Parathyroid adenoma (tissue), 2 donors: Measurements from ENCODE around the gene FMNL3.

Experiments used
- H2AFZ ChIP-seq: fragments of 300-600 bp; sonication (generic); one replicate; pipeline ENCODE4 v1.7.0; 2017; ENCODE audit warnings: antibody characterized with exemption, mild to moderate bottlenecking
- H3K27ac ChIP-seq: fragments of 300-600 bp; sonication (generic); one replicate; pipeline ENCODE4 v1.7.0; 2017
- H3K27me3 ChIP-seq: fragments of 300-600 bp; sonication (generic); one replicate; pipeline ENCODE4 v1.7.0; 2017; ENCODE audit warnings: low read length; ENCODE audit not compliant: control insufficient read depth, insufficient read depth
- H3K36me3 ChIP-seq: fragments of 300-600 bp; sonication (generic); one replicate; pipeline ENCODE4 v1.7.0; 2017; ENCODE audit warnings: low read length; ENCODE audit not compliant: control insufficient read depth, insufficient read depth
- H3K4me1 ChIP-seq: fragments of 300-600 bp; sonication (generic); one replicate; pipeline ENCODE4 v1.7.0; 2017; ENCODE audit warnings: control low read depth
- H3K4me2 ChIP-seq: fragments of 300-600 bp; sonication (generic); one replicate; pipeline ENCODE4 v1.7.0; 2017; ENCODE audit warnings: low read length
- H3K4me3 ChIP-seq: fragments of 300-600 bp; sonication (generic); one replicate; pipeline ENCODE4 v1.7.0; 2017; ENCODE audit warnings: low read depth, low read length
- H3K79me2 ChIP-seq: fragments of 300-600 bp; sonication (generic); one replicate; pipeline ENCODE4 v1.7.0; 2017; ENCODE audit warnings: control low read depth
- H3K9ac ChIP-seq: fragments of 300-600 bp; sonication (generic); one replicate; pipeline ENCODE4 v1.7.0; 2017; ENCODE audit warnings: mild to moderate bottlenecking
- H3K9me3 ChIP-seq: fragments of 300-600 bp; sonication (generic); one replicate; pipeline ENCODE4 v1.7.0; 2017; ENCODE audit warnings: low read length; ENCODE audit not compliant: control insufficient read depth
- CTCF ChIP-seq: fragments of 300-600 bp; sonication (generic); IDR thresholded peaks from one replicate; pipeline ENCODE4 v1.7.0; 2017; ENCODE audit warnings: antibody characterized with exemption, mild to moderate bottlenecking
- donor health status: primary hyperparathyroidism.

FMNL3 gene

DNA sequence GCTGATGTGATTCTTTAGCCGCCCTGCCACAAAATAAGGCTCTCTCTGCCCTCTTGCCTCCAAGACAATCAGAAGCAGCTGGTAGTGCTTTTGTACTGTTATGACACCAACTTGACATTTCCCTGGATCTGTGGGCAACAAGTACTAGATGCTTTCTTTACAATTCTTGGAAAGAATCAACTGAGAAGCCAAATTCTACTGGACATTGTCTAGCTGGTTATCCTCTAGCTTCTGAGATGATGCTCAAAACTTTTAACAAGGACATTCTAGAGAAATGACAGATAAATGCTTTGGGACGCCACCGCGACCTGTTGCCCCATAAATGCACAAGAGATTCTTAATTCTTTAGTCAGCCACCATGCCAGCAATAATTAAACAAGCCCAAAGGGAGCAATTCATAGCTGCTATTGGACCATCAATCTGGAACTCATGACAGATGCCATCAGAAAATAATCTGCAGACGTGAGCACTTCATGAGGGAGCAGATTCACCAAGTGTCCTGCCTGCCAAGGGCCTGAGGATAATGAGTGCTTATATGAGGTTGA is 22.8 kb downstream of the FMNL3 start:
- H3K9ac ChIP-seq, result no peak overlapping the region

DNA sequence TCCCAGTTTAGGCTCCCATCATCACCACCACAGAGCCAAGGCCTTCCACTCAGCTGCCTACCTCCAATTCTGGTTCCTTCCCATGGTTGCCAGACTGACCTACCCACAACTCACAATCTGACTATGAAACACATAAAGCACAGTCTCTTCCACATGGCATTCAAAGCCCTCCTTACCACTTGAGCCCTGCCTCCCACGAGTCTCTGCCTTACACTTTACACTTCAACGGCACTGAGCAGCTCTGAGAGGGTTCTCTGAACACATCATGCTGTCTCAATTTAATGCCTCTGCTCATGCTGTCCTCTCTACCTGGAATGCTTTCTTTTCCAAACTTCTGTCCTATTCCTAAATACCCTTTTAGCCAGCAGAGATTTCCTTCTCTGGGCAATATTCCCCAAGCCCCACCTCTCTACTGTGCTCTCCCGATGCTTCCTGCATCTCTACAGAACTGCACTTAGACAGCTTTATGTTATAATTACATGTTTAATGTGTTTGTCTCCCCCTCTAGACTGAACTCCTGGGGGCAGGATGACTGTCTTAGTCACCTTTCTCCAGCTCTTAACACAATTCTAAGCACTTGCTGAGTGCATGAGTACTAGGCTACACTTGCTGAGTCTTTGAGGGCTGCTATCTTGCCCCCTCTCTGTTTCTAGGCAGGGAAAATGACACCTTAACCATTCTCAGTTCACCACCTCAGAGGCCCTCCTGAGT is 23.5 kb downstream of the FMNL3 start:
- Histone ChIP-seq H3K27me3 (no peaks in the 10 kb centered on the region), H2AFZ (no peak overlapping the region), H3K4me1 (no peaks in the 10 kb centered on the region), H3K4me3 (no peak overlapping the region), H3K27ac (no peak overlapping the region), H3K9ac (no peak overlapping the region), H3K4me2 (no peak overlapping the region), H3K79me2 (no peaks in the 10 kb centered on the region), H3K9me3 (no peaks in the 10 kb centered on the region), H3K36me3 (no peaks in the 10 kb centered on the region)
- no peak for TF ChIP-seq CTCF

More for the DNA sequence above, 22.8 kb downstream of the FMNL3 start:
- no peak overlapping the region for H2AFZ ChIP-seq
- no peak overlapping the region for H3K4me2 ChIP-seq
- H3K4me1 ChIP-seq, result no peaks in the 10 kb centered on the region
- H3K79me2 ChIP-seq, result no peaks in the 10 kb centered on the region
- no peak overlapping the region for H3K4me3 ChIP-seq
- no peak overlapping the region for H3K27ac ChIP-seq
- H3K27me3 ChIP-seq, result no peaks in the 10 kb centered on the region
- no peaks in the 10 kb centered on the region for H3K9me3 ChIP-seq
- TF ChIP-seq CTCF, result no peak
- H3K36me3 ChIP-seq, result no peaks in the 10 kb centered on the region

GRCh38 chr12:49680075-49680474 is 27.1 kb downstream of the FMNL3 start:
- no peaks in the 10 kb centered on the region for H3K27me3 ChIP-seq
- TF ChIP-seq CTCF, result no peak
- H3K4me3 ChIP-seq, result no peak overlapping the region
- no peaks in the 10 kb centered on the region for H3K36me3 ChIP-seq
- no peak overlapping the region for H3K27ac ChIP-seq
- H3K79me2 ChIP-seq, result no peaks in the 10 kb centered on the region
- H3K4me2 ChIP-seq, result no peak overlapping the region
- H3K9ac ChIP-seq, result no peak overlapping the region
- H2AFZ ChIP-seq, result no peak overlapping the region
- no peaks in the 10 kb centered on the region for H3K4me1 ChIP-seq
- H3K9me3 ChIP-seq, result no peaks in the 10 kb centered on the region

- no peak for TF ChIP-seq CTCF
- Histone ChIP-seq H3K9me3 (no peaks in the 10 kb centered on the region), H2AFZ (no peak overlapping the region), H3K79me2 (no peaks in the 10 kb centered on the region), H3K9ac (no peak overlapping the region), H3K4me2 (no peak overlapping the region), H3K36me3 (no peaks in the 10 kb centered on the region), H3K27ac (no peak overlapping the region), H3K4me3 (no peak overlapping the region), H3K27me3 (no peaks in the 10 kb centered on the region), H3K4me1 (no peaks in the 10 kb centered on the region)
Measured at GRCh38 chr12:49678711-49679110, 28.5 kb downstream of the FMNL3 start.

DNA sequence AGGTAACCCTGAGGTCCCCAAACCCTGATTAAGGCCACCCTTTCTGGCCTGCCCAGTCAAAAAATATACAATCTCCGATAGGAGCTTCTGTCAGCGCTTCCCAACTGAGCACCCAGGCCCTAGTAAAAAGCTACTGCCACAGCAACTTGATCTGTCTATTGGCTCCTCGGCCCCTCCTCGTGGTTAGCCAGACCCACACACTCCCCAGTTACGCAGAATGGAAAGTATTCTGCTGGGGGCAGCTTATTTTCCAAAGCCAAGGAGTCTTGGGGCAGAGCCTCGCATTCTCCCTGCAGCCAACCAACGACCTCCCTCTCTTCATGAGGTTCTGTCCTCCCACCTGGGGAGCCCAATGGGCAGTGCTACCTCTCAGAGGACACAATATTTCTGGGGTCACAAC is 32.1 kb downstream of the FMNL3 start:
- peak overlapping the region; percentile 74 for H3K27ac ChIP-seq
- H3K27me3 ChIP-seq, result no peaks in the 10 kb centered on the region
- H3K36me3 ChIP-seq, result no peaks in the 10 kb centered on the region
- no peak overlapping the region for H3K4me3 ChIP-seq
- no peak overlapping the region for H2AFZ ChIP-seq
- H3K4me2 ChIP-seq, result no peak overlapping the region
- TF ChIP-seq CTCF, result no peak
- H3K79me2 ChIP-seq, result no peaks in the 10 kb centered on the region
- no peak overlapping the region for H3K9ac ChIP-seq
- H3K9me3 ChIP-seq, result no peaks in the 10 kb centered on the region
- peaks cover 4% of the 10 kb centered on the region for H3K4me1 ChIP-seq
